ENCODE data around the gene BCR.

BCR gene

DNA sequence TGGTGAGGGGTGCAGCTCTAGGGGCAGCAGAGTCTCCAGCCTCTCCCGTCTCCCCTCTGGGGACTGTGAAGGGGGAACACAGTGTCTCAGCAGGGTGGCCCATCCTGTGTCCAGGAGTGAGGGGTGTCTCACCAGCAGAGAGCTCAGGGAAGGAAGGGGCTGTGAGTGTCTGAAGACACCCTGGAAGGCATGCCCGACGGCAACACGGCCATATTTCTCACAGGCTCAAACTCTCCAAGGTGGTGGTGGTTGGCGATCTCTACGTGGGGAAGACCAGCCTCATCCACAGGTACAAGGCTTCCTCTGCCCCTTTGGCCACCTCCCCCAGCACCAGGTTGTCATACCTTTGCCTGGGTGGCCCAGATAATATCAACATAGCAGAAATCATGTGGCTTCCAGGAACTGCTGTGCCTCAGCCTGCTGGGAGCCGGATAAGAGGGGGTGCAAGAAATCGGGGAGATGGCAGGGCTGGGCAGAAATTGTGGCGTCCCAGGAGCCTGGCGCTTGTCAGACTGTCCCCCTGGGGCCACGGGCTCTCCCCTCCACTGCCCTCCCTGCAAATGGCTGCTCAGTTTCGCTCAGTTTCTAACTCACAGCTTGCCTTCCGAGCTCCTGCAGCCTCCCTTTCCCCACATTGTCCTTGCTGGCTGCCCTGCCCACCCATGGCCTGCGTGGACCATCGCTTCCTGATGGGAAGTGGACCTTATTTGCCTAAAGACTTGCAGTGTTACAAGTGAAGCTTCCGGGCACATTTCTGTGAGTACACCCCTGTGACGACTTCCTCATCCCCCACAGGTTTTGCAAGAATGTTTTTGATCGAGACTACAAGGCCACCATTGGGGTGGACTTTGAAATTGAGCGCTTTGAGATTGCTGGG is 27.8 kb upstream of the BCR start:
- no peak for DNase-seq

- no peak for DNase-seq
Observed at GRCh38 chr22:23153994-23154393, 26.3 kb upstream of the BCR start.

- DNase-seq: no peak
Observed at GRCh38 chr22:23154461-23154860, 25.8 kb upstream of the BCR start.

DNA sequence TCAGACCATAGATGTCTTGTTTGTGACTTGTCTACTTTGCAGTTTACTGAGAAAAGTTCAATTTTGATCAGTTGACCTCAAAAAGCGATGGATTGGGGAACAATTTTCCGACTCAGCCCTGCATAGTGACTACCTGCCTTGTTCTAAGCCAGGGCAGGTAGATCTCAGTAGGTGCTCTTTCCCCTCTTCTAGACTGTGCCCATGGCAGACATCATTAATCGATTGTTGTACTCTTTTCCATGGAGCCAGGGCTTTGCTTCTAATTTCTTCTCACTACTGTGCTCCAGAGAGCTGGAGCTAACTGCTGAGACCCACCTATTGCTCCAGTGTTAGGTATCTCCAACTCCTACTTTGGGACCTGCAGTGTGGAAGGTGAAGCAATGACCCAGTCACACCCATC is 25.2 kb upstream of the BCR start:
- no peak for DNase-seq

DNA sequence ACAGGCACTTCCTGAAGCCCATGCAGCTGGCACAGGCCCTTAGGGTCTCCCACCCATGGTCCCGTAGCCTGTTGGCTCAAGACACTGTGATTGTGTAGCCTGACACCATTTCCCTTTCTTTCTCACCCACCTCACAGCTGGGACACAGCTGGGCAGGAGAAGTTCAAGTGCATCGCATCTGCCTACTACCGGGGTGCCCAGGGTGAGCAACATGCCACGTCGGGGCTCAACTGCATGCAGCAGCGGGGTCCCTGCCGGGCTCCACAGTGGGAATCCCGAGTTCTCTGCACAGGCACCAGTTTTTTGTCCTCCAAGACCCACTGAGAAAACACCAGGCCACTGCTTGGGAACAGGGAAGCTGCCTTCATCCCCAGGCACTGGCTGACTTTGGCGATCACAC is 24.5 kb upstream of the BCR start:
- DNase-seq: no peak

GRCh38 chr22:23156286-23156685 is 24.0 kb upstream of the BCR start:
- DNase-seq: no peak

- DNase-seq: no peak
Observed at GRCh38 chr22:23157560-23158515, 22.5 kb upstream of the BCR start.

DNA sequence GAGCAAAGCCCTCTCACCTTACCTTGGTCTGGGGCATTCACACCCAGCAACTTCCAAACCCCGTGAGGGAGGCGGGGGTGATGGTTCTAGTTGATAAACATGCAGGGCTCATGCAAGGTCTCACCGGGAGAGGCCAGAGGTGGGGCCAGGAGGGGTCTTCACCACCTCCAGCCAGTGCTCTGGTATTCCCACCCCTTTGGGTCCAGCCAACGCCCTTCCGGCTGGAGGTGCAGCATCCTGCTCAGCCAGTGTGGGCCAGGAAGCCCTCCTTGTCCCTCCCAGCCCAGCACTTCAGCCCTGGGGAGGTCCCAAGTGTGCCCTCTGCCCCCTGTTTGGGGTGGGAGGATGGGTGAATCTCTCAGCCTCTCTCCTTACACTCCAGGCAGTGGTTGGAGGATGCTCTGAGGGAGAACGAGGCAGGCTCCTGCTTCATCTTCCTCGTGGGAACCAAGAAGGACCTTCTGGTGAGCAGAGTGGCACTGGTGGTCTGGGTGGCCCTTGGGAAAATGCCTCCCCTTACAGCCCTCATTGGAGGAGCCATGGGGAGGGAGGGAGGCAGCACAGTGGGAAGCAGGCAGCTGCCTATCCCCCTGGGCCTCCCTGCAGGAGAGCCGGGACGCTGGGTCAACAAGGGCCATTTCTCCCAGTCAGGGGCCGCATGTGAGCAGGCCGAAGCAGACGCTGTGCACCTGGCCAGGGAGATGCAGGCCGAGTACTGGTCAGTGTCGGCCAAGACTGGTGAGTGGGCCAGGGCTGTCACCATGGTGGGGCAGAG is 21.6 kb upstream of the BCR start:
- DNase-seq: no peak

- DNase-seq: no peak
Observed at GRCh38 chr22:23159291-23159630, 21.0 kb upstream of the BCR start.

GRCh38 chr22:23161029-23161428 is 19.3 kb upstream of the BCR start:
- no peak for DNase-seq

DNA sequence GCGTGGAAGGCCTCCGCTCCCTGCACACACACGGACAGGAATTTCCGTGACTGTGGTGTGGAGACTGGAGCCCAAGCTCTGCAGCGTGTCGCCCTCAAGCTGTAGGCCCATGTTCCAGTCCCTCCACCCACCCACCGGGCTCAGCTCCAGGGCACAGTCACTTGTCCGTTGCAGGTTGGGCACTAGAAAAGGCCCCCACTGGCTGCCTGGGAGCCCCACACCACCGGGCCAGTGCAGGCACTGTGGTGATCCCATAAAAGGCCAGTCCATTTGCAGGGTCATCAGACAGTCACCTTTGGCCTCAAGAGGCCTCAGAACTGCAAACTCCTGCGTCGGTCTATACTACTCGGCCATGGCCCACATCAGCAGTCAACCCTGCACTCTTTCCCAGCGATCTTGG is 18.7 kb upstream of the BCR start:
- DNase-seq: no peak

DNA sequence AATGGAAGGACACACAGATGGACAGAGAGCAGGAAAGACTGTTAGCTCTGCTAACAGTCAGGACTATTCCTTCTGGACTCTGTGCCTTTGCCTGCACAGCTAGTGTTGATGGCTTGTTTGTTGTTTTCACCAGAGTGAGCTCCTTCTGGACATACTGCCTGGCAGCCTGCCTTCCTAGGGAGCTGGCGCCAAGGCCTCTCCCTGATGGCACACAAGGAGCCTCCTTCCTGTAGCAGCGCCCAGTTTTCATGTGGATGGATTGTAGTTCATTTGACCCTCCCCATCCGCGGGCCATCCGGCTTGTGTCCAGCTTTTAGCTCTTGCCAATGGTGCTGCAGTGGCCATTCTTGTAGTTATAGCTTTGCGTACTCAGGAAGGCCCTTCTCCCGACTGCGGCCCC is 16.6 kb upstream of the BCR start:
- DNase-seq: no peak

GRCh38 chr22:23164091-23164490 is 16.2 kb upstream of the BCR start:
- DNase-seq: no peak

GRCh38 chr22:23166042-23166831 is 14.1 kb upstream of the BCR start:
- DNase-seq: no peak

GRCh38 chr22:23166841-23167616 is 13.3 kb upstream of the BCR start:
- no peak for DNase-seq

DNA sequence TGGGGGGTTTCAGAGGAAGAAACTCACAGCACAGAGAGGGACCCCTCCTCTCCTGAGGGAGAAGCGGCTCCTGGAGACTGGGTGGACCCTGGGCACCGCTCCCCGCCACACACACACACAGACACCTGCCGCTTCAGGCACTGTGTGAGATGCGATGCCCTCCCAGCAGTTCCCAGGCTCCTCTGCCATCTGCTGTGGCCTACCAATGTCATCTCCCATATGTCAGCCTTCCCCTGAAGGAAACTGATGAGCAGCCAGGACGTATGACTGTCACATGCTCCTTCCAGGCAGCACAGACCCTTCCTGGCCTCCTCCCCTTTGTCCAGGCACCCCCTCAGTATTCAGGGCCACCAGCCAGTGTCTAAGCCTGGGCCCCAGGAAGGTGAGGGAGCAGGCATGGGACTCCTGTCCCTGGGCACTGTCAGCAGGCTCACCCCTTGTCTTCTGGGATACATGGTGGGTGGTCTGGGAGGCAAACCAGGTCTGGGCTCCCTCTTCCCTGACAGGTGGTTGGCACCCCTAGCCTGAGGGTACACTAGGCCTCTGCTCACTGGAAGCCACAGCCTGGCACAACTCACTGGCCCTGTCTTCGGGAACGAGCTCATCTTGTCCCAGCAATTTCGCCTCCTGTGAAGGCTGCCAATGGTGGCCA is 11.8 kb upstream of the BCR start:
- no peak for DNase-seq

- no peak for DNase-seq
Observed at GRCh38 chr22:23169043-23169406, 11.3 kb upstream of the BCR start.

GRCh38 chr22:23175817-23176644 is 4.3 kb upstream of the BCR start:
- DNase-seq: no peak

- no peak for DNase-seq
Observed at GRCh38 chr22:23176645-23177027, 3.7 kb upstream of the BCR start.

DNA sequence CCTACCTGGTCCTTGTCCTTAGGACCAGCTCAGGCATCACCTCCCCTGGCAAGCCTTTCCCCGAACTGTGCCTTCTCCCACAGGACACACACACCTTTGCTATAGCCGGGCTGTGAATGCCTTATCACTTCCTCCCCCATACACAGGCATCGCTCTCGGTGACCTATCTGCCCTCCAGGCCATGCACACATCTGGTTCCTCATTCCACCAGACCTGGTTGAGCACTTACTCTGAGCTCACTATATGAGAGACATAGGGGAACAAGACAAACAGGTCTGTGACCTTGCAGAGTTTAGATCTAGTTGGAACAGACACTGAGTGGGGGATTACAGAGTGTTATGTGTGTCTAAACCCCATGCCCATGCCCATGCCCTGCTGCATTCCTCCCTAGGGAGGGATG is 3.1 kb upstream of the BCR start:
- DNase-seq: no peak

Measured in cortex of kidney (tissue), 1 donor.